Liver (tissue), 9 donors: ENCODE data around the gene ARHGEF28. TPM values are rescaled to one million over a fixed set of nuclear protein-coding genes. Genes with fewer than 3 reads are reported as not detected.

Experiments
- DNase-seq: peaks from one replicate; pipeline ENCODE4 v3.0.0-alpha.2; 2017; ENCODE audit warnings: low spot score
- H3K27ac ChIP-seq, 2 donors: one replicate each; pipeline ENCODE4 v1.7.0; 2013; ENCODE audit warnings: inconsistent platforms in 2 of 2, low read length in 2 of 2, control low read depth in 1 of 2, low read depth in 1 of 2, mild to moderate bottlenecking in 1 of 2
- H3K27me3 ChIP-seq, 4 donors: one replicate each; pipeline versions ENCODE4 v1.6.1 to v1.7.0; 2013; ENCODE audit warnings: low read length in 3 of 4, inconsistent platforms in 1 of 4, mild to moderate bottlenecking in 1 of 4, moderate library complexity in 1 of 4; ENCODE audit not compliant: control insufficient read depth in 4 of 4, insufficient read depth in 4 of 4
- H3K36me3 ChIP-seq, 4 donors: one replicate each; pipeline versions ENCODE4 v1.6.1 to v1.7.0; 2013; ENCODE audit warnings: low read length in 3 of 4, mild to moderate bottlenecking in 3 of 4, low read depth in 1 of 4, moderate library complexity in 1 of 4; ENCODE audit not compliant: control insufficient read depth in 4 of 4, insufficient read depth in 3 of 4
- H3K4me1 ChIP-seq, 4 donors: one replicate each; pipeline versions ENCODE4 v1.6.1 to v1.7.0; 2013; ENCODE audit warnings: low read length in 3 of 4, mild to moderate bottlenecking in 3 of 4, moderate library complexity in 1 of 4; ENCODE audit not compliant: control insufficient read depth in 4 of 4, insufficient read depth in 4 of 4
- H3K4me3 ChIP-seq, 3 donors: one replicate each; pipeline versions ENCODE4 v1.6.1 to v1.7.0; 2013; ENCODE audit warnings: low read length in 3 of 3, control low read depth in 1 of 3, low read depth in 1 of 3, mild to moderate bottlenecking in 1 of 3
- H3K9ac ChIP-seq, 2 donors: one replicate each; pipeline ENCODE4 v1.7.0; 2013; ENCODE audit warnings: low read length in 2 of 2, mild to moderate bottlenecking in 2 of 2, moderate library complexity in 2 of 2, control low read depth in 1 of 2, low read depth in 1 of 2
- H3K9me3 ChIP-seq, 4 donors: one replicate each; pipeline versions ENCODE4 v1.6.1 to v1.7.0; 2013; ENCODE audit warnings: low read length in 3 of 4; ENCODE audit not compliant: control insufficient read depth in 4 of 4
- EGR1 ChIP-seq, 2 donors: IDR thresholded peaks; 2 replicates each; pipeline ENCODE4 v1.6.1; 2016 to 2018; ENCODE audit warnings: antibody characterized with exemption in 2 of 2, low read depth in 2 of 2
- FOXA2 ChIP-seq: IDR thresholded peaks from 2 replicates; pipeline ENCODE4 v1.6.1; 2016; ENCODE audit warnings: antibody characterized with exemption
- GABPA ChIP-seq, 2 donors: IDR thresholded peaks in 1 of 2; conservative IDR thresholded peaks in 1 of 2; 2 replicates each; pipeline ENCODE4 v1.6.1; 2016; ENCODE audit warnings: antibody characterized with exemption in 2 of 2, mild to moderate bottlenecking in 1 of 2, moderate library complexity in 1 of 2
- HNF4G ChIP-seq: IDR thresholded peaks from 2 replicates; pipeline ENCODE4 v1.6.1; 2016; ENCODE audit warnings: antibody characterized with exemption
- JUND ChIP-seq, 2 donors: IDR thresholded peaks; 2 replicates each; pipeline ENCODE4 v1.6.1; 2016; ENCODE audit warnings: antibody characterized with exemption in 2 of 2
- NR2F2 ChIP-seq: IDR thresholded peaks from 2 replicates; pipeline ENCODE4 v1.6.1; 2016; ENCODE audit warnings: antibody characterized with exemption
- SP1 ChIP-seq: IDR thresholded peaks from 2 replicates; pipeline ENCODE4 v1.6.1; 2018; ENCODE audit warnings: antibody characterized with exemption, mild to moderate bottlenecking
- TAF1 ChIP-seq: conservative IDR thresholded peaks from 2 replicates; pipeline ENCODE4 v1.6.1; 2016; ENCODE audit warnings: antibody characterized with exemption, mild to moderate bottlenecking
- YY1 ChIP-seq: IDR thresholded peaks from 2 replicates; pipeline ENCODE4 v1.6.1; 2016; ENCODE audit warnings: antibody characterized with exemption, mild to moderate bottlenecking
- WGBS: extraction: QIAGEN DNeasy Blood & Tissue Kit; methylation state at CpG from one replicate; pipeline ENCODE4 v1.1.7; 2013; 5-methylcytosine and 5-hydroxymethylcytosine counted together
- polyA plus RNA-seq, 2 donors: library from polyadenylated mRNA; stranded (reverse) in 1 of 2; unstranded in 1 of 2; fragments of 200-250 nt in 1 of 2; fragments of >200 nt in 1 of 2; fragmentation: Nextera tagmentation in 1 of 2; extraction: Ambion mirVana in 1 of 2; gene quantifications; one replicate each; pipeline versions ENCODE4 v1.2.1 to v1.2.3, GENCODE V29; 2013 to 2015
- total RNA-seq, 2 donors: library from RNA; depleted of rRNA; stranded (reverse); fragments of >200 nt; gene quantifications; one replicate each; pipeline ENCODE4 v1.2.3, GENCODE V29; 2014
- TF ChIP-seq, protein P1 (sequence below): IDR thresholded peaks from 2 replicates; pipeline ENCODE4 v1.6.1; 2016; ENCODE audit warnings: antibody characterized with exemption, mild to moderate bottlenecking
- TF ChIP-seq, protein P2 (sequence below): IDR thresholded peaks from 2 replicates; pipeline ENCODE4 v1.6.1; 2016; ENCODE audit warnings: antibody characterized with exemption
- TF ChIP-seq, protein P3 (sequence below): IDR thresholded peaks from 2 replicates; pipeline ENCODE4 v1.6.1; 2016; ENCODE audit warnings: antibody characterized with exemption
- TF ChIP-seq, protein P4 (sequence below): IDR thresholded peaks from 2 replicates; pipeline ENCODE4 v1.6.1; 2016; ENCODE audit warnings: antibody characterized with exemption
- TF ChIP-seq, protein P5 (sequence below): fragments of 150-350 bp; IDR thresholded peaks from 2 replicates; pipeline ENCODE4 v1.5.1; 2017; ENCODE audit warnings: improper control_type of control experiment, low read depth, low read length; ENCODE audit not compliant: missing input control
- donor health status: healthy.
- donor health status: healthy.
- donor health status: healthy.
- donor health status: healthy.
- donor health status: healthy.

The ARHGEF28 gene
- total and polyA plus RNA-seq, 4 donors = 1.6 to 13.9 (median 3.6) TPM

DNA sequence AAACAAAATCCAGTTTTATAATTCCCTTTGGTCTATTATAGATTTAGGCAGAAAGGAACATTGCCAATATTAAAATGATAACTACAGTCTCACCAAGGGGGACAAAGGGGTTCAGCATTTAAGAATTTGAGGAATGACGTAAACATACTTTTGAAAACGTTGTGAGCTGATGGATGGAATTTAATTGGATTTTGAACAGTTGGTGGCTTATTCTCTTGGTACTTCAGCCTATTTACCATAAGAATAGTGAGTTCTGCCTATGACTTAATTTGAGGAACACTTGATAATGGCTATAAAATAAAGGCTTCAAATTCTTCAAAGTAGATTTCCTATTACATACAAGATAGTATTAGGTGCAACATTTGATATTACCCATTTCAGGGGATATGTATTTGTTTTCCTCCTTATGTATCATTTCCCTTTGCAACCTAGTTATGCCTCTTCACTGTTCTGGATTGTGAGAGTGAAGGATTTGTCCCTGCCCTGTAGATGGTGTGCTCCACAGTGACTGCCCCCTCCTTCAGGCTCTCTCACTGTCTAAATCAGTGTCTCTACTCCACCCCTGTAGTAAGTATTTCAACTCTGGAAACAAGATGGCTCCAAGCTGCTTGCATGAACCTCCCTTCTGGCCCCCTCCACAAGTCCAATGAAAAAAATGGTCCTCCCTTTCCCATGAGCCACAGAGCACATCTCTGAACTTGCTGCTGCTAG lies 225.6 kb downstream of the ARHGEF28 start:
- no peak for DNase-seq
- WGBS = 80% methylated on average over 2 of the region's 2 CpGs
- H3K4me1 ChIP-seq = no peaks in the 10 kb centered on the region
- peaks cover 0 to 3% (median 1%) of the 10 kb centered on the region in 4 donors for H3K36me3 ChIP-seq
- no peak overlapping the region for H3K4me3 ChIP-seq
- H3K9me3 ChIP-seq = no peaks in the 10 kb centered on the region
- H3K27me3 ChIP-seq = no peaks in the 10 kb centered on the region
- H3K9ac ChIP-seq = no peak overlapping the region
- TF ChIP-seq NR2F2 (no peak), HNF4G (no peak), FOXA2 (no peak), YY1 (no peak), JUND (IDR thresholded peaks at IDR 0.05) (no peak), GABPA (IDR thresholded peaks at IDR 0.05 in 1 of 2, conservative IDR thresholded peaks at IDR 0.05 in 1 of 2) (no peak), SP1 (no peak), EGR1 (IDR thresholded peaks at IDR 0.05; ENCODE audit: low read depth in 2 of 2) (no peak)
- TF ChIP-seq, protein P1, sequence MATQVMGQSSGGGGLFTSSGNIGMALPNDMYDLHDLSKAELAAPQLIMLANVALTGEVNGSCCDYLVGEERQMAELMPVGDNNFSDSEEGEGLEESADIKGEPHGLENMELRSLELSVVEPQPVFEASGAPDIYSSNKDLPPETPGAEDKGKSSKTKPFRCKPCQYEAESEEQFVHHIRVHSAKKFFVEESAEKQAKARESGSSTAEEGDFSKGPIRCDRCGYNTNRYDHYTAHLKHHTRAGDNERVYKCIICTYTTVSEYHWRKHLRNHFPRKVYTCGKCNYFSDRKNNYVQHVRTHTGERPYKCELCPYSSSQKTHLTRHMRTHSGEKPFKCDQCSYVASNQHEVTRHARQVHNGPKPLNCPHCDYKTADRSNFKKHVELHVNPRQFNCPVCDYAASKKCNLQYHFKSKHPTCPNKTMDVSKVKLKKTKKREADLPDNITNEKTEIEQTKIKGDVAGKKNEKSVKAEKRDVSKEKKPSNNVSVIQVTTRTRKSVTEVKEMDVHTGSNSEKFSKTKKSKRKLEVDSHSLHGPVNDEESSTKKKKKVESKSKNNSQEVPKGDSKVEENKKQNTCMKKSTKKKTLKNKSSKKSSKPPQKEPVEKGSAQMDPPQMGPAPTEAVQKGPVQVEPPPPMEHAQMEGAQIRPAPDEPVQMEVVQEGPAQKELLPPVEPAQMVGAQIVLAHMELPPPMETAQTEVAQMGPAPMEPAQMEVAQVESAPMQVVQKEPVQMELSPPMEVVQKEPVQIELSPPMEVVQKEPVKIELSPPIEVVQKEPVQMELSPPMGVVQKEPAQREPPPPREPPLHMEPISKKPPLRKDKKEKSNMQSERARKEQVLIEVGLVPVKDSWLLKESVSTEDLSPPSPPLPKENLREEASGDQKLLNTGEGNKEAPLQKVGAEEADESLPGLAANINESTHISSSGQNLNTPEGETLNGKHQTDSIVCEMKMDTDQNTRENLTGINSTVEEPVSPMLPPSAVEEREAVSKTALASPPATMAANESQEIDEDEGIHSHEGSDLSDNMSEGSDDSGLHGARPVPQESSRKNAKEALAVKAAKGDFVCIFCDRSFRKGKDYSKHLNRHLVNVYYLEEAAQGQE = no peak
- TF ChIP-seq, protein P2, sequence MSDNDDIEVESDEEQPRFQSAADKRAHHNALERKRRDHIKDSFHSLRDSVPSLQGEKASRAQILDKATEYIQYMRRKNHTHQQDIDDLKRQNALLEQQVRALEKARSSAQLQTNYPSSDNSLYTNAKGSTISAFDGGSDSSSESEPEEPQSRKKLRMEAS = no peak
- TF ChIP-seq, protein P3, sequence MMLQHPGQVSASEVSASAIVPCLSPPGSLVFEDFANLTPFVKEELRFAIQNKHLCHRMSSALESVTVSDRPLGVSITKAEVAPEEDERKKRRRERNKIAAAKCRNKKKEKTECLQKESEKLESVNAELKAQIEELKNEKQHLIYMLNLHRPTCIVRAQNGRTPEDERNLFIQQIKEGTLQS = no peak
- TF ChIP-seq, protein P4, sequence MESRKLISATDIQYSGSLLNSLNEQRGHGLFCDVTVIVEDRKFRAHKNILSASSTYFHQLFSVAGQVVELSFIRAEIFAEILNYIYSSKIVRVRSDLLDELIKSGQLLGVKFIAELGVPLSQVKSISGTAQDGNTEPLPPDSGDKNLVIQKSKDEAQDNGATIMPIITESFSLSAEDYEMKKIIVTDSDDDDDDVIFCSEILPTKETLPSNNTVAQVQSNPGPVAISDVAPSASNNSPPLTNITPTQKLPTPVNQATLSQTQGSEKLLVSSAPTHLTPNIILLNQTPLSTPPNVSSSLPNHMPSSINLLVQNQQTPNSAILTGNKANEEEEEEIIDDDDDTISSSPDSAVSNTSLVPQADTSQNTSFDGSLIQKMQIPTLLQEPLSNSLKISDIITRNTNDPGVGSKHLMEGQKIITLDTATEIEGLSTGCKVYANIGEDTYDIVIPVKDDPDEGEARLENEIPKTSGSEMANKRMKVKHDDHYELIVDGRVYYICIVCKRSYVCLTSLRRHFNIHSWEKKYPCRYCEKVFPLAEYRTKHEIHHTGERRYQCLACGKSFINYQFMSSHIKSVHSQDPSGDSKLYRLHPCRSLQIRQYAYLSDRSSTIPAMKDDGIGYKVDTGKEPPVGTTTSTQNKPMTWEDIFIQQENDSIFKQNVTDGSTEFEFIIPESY = no peak
- TF ChIP-seq, protein P5, sequence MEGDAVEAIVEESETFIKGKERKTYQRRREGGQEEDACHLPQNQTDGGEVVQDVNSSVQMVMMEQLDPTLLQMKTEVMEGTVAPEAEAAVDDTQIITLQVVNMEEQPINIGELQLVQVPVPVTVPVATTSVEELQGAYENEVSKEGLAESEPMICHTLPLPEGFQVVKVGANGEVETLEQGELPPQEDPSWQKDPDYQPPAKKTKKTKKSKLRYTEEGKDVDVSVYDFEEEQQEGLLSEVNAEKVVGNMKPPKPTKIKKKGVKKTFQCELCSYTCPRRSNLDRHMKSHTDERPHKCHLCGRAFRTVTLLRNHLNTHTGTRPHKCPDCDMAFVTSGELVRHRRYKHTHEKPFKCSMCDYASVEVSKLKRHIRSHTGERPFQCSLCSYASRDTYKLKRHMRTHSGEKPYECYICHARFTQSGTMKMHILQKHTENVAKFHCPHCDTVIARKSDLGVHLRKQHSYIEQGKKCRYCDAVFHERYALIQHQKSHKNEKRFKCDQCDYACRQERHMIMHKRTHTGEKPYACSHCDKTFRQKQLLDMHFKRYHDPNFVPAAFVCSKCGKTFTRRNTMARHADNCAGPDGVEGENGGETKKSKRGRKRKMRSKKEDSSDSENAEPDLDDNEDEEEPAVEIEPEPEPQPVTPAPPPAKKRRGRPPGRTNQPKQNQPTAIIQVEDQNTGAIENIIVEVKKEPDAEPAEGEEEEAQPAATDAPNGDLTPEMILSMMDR = no peak
- no peak overlapping the region for H3K27ac ChIP-seq

DNA sequence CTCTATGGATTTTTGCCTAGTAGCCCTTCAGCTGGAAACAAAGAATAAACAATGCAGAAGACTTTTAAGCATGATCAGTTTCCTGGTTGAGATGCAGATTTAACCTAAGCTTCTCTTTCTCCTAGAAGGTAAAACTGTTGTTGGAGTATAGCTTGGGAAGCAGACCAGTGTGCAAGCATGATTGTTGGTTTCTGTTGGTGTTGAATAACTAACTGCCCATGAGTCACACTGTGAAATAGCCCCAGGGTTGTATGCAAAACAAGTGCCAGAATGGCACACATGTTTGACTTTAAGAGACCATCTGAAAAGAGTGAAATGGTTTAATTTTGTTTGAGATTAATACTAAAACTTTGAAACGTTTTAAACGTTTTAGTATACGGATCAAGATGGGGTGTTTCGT lies 227.1 kb downstream of the ARHGEF28 start:
- Histone ChIP-seq H3K9me3 (no peaks in the 10 kb centered on the region), H3K36me3 (peaks cover 0 to 3% (median 1%) of the 10 kb centered on the region in 4 donors), H3K27me3 (no peaks in the 10 kb centered on the region), H3K9ac (no peak overlapping the region), H3K4me3 (no peak overlapping the region), H3K27ac (no peak overlapping the region), H3K4me1 (peaks cover 0 to 4% (median 2%) of the 10 kb centered on the region in 4 donors)
- no peak for DNase-seq
- 93% methylated on average over 4 of the region's 4 CpGs for WGBS
- TF ChIP-seq, protein P4 = no peak
- TF ChIP-seq, protein P3 = no peak
- TF ChIP-seq JUND (IDR thresholded peaks at IDR 0.05) (no peak), TAF1 (no peak), NR2F2 (no peak)
- TF ChIP-seq, protein P2 = no peak
